Liver (tissue), 9 donors: ENCODE results near the gene BDKRB2. TPM values are rescaled to one million over a fixed set of nuclear protein-coding genes. Genes with fewer than 3 reads are reported as not detected.

Experiments used
- DNase-seq: peaks from one replicate; pipeline ENCODE4 v3.0.0-alpha.2; 2017; ENCODE audit warnings: low spot score
- H3K27ac ChIP-seq, 2 donors: one replicate each; pipeline ENCODE4 v1.7.0; 2013; ENCODE audit warnings: inconsistent platforms in 2 of 2, low read length in 2 of 2, control low read depth in 1 of 2, low read depth in 1 of 2, mild to moderate bottlenecking in 1 of 2
- H3K27me3 ChIP-seq, 4 donors: one replicate each; pipeline versions ENCODE4 v1.6.1 to v1.7.0; 2013; ENCODE audit warnings: low read length in 3 of 4, inconsistent platforms in 1 of 4, mild to moderate bottlenecking in 1 of 4, moderate library complexity in 1 of 4; ENCODE audit not compliant: control insufficient read depth in 4 of 4, insufficient read depth in 4 of 4
- H3K36me3 ChIP-seq, 4 donors: one replicate each; pipeline versions ENCODE4 v1.6.1 to v1.7.0; 2013; ENCODE audit warnings: low read length in 3 of 4, mild to moderate bottlenecking in 3 of 4, low read depth in 1 of 4, moderate library complexity in 1 of 4; ENCODE audit not compliant: control insufficient read depth in 4 of 4, insufficient read depth in 3 of 4
- H3K4me1 ChIP-seq, 4 donors: one replicate each; pipeline versions ENCODE4 v1.6.1 to v1.7.0; 2013; ENCODE audit warnings: low read length in 3 of 4, mild to moderate bottlenecking in 3 of 4, moderate library complexity in 1 of 4; ENCODE audit not compliant: control insufficient read depth in 4 of 4, insufficient read depth in 4 of 4
- H3K4me3 ChIP-seq, 3 donors: one replicate each; pipeline versions ENCODE4 v1.6.1 to v1.7.0; 2013; ENCODE audit warnings: low read length in 3 of 3, control low read depth in 1 of 3, low read depth in 1 of 3, mild to moderate bottlenecking in 1 of 3
- H3K9ac ChIP-seq, 2 donors: one replicate each; pipeline ENCODE4 v1.7.0; 2013; ENCODE audit warnings: low read length in 2 of 2, mild to moderate bottlenecking in 2 of 2, moderate library complexity in 2 of 2, control low read depth in 1 of 2, low read depth in 1 of 2
- H3K9me3 ChIP-seq, 4 donors: one replicate each; pipeline versions ENCODE4 v1.6.1 to v1.7.0; 2013; ENCODE audit warnings: low read length in 3 of 4; ENCODE audit not compliant: control insufficient read depth in 4 of 4
- EGR1 ChIP-seq, 2 donors: IDR thresholded peaks; 2 replicates each; pipeline ENCODE4 v1.6.1; 2016 to 2018; ENCODE audit warnings: antibody characterized with exemption in 2 of 2, low read depth in 2 of 2
- FOXA1 ChIP-seq: IDR thresholded peaks from 2 replicates; pipeline ENCODE4 v1.6.1; 2016; ENCODE audit warnings: antibody characterized with exemption
- FOXA2 ChIP-seq: IDR thresholded peaks from 2 replicates; pipeline ENCODE4 v1.6.1; 2016; ENCODE audit warnings: antibody characterized with exemption
- GABPA ChIP-seq, 2 donors: IDR thresholded peaks in 1 of 2; conservative IDR thresholded peaks in 1 of 2; 2 replicates each; pipeline ENCODE4 v1.6.1; 2016; ENCODE audit warnings: antibody characterized with exemption in 2 of 2, mild to moderate bottlenecking in 1 of 2, moderate library complexity in 1 of 2
- HNF4G ChIP-seq: IDR thresholded peaks from 2 replicates; pipeline ENCODE4 v1.6.1; 2016; ENCODE audit warnings: antibody characterized with exemption
- JUND ChIP-seq, 2 donors: IDR thresholded peaks; 2 replicates each; pipeline ENCODE4 v1.6.1; 2016; ENCODE audit warnings: antibody characterized with exemption in 2 of 2
- MAX ChIP-seq: IDR thresholded peaks from 2 replicates; pipeline ENCODE4 v1.6.1; 2016; ENCODE audit warnings: antibody characterized with exemption
- NR2F2 ChIP-seq: IDR thresholded peaks from 2 replicates; pipeline ENCODE4 v1.6.1; 2016; ENCODE audit warnings: antibody characterized with exemption
- RAD21 ChIP-seq, 2 donors: IDR thresholded peaks; 2 replicates each; pipeline ENCODE4 v1.6.1; 2016; ENCODE audit warnings: antibody characterized with exemption in 2 of 2, mild to moderate bottlenecking in 2 of 2
- REST ChIP-seq: IDR thresholded peaks from 2 replicates; pipeline ENCODE4 v1.6.1; 2016; ENCODE audit warnings: antibody characterized with exemption, mild to moderate bottlenecking
- RXRA ChIP-seq, 2 donors: IDR thresholded peaks; 2 replicates each; pipeline ENCODE4 v1.6.1; 2017 to 2018; ENCODE audit warnings: antibody characterized with exemption in 2 of 2, mild to moderate bottlenecking in 1 of 2
- SP1 ChIP-seq: IDR thresholded peaks from 2 replicates; pipeline ENCODE4 v1.6.1; 2018; ENCODE audit warnings: antibody characterized with exemption, mild to moderate bottlenecking
- TAF1 ChIP-seq: conservative IDR thresholded peaks from 2 replicates; pipeline ENCODE4 v1.6.1; 2016; ENCODE audit warnings: antibody characterized with exemption, mild to moderate bottlenecking
- YY1 ChIP-seq: IDR thresholded peaks from 2 replicates; pipeline ENCODE4 v1.6.1; 2016; ENCODE audit warnings: antibody characterized with exemption, mild to moderate bottlenecking
- WGBS: extraction: QIAGEN DNeasy Blood & Tissue Kit; methylation state at CpG from one replicate; pipeline ENCODE4 v1.1.7; 2013; 5-methylcytosine and 5-hydroxymethylcytosine counted together
- polyA plus RNA-seq, 2 donors: library from polyadenylated mRNA; stranded (reverse) in 1 of 2; unstranded in 1 of 2; fragments of 200-250 nt in 1 of 2; fragments of >200 nt in 1 of 2; fragmentation: Nextera tagmentation in 1 of 2; extraction: Ambion mirVana in 1 of 2; gene quantifications; one replicate each; pipeline versions ENCODE4 v1.2.1 to v1.2.3, GENCODE V29; 2013 to 2015
- total RNA-seq, 2 donors: library from RNA; depleted of rRNA; stranded (reverse); fragments of >200 nt; gene quantifications; one replicate each; pipeline ENCODE4 v1.2.3, GENCODE V29; 2014
- TF ChIP-seq, protein P1 (sequence below): IDR thresholded peaks from 2 replicates; pipeline ENCODE4 v1.6.1; 2016; ENCODE audit warnings: antibody characterized with exemption
- TF ChIP-seq, protein P2 (sequence below): fragments of 150-350 bp; IDR thresholded peaks from 2 replicates; pipeline ENCODE4 v1.5.1; 2017; ENCODE audit warnings: improper control_type of control experiment, low read depth, low read length; ENCODE audit not compliant: missing input control
- TF ChIP-seq, protein P3 (sequence below): IDR thresholded peaks from 2 replicates; pipeline ENCODE4 v1.6.1; 2016; ENCODE audit warnings: antibody characterized with exemption
- donor health status: healthy.
- donor health status: healthy.
- donor health status: healthy.
- donor health status: healthy.
- donor health status: healthy.

The BDKRB2 gene
- total and polyA plus RNA-seq, 4 donors: 0.10 to 0.25 (median 0.17) TPM

DNA sequence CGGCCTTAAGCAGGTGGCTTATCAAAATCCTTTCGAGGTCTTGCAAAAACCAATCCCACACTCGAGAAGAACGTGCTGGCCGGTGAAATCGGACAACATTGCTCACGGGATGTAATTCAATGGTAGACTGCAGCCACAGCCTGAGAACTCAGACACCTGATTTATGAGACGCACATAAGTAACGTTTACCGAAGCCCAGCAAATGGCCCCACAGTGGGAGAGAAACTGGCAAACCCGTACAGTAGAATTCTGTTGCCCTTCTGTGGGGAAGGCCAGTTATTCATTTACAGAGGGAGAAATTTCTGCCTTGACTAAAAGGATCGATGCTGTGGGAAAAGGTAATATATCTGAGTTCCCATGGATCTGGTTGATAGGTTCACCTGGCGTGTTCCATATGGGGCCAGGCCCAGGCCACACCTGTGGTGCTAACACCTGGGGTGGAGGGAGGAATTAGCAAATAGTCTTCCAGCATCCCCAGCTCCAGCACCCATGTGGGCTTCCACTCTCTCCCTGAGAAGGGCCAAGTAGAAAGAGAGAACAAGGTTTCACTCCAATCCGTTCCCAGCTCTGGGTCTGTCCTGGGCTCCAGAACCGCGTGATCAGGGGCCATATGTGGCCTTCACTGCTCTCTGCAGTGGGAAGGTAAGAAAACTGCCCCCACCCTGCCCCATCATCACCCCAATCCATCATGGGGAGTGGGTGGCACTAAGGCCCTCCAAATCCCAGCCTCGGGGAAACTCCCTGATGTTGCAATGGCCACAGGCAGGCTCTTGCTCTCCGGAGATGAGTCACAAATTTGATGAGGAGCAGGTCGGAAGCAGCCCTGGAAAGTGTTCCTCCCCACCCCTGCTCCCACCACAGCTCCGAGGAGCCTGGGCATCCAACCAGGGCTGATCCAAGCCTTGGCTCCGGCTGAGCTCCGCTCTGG, 64.1 kb downstream of the BDKRB2 start:
- Histone ChIP-seq H3K27me3 (no peaks in the 10 kb centered on the region), H3K9me3 (no peaks in the 10 kb centered on the region), H3K4me1 (peaks cover 0 to 14% (median 10%) of the 10 kb centered on the region in 4 donors), H3K36me3 (no peaks in the 10 kb centered on the region), H3K4me3 (no peak overlapping the region), H3K27ac (peak overlapping the region; percentile 0 to 8), H3K9ac (no peak overlapping the region)
- TF ChIP-seq RAD21 (IDR thresholded peaks at IDR 0.05): peak in 1 of 2 donors; percentile 8
- peak in 1 of 2 donors; percentile 38 for TF ChIP-seq JUND (IDR thresholded peaks at IDR 0.05)
- TF ChIP-seq, protein P1, sequence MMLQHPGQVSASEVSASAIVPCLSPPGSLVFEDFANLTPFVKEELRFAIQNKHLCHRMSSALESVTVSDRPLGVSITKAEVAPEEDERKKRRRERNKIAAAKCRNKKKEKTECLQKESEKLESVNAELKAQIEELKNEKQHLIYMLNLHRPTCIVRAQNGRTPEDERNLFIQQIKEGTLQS: no peak
- no peak for TF ChIP-seq SP1
- peak; percentile 33 for DNase-seq
- 54% methylated on average over 22 of the region's 22 CpGs for WGBS

DNA sequence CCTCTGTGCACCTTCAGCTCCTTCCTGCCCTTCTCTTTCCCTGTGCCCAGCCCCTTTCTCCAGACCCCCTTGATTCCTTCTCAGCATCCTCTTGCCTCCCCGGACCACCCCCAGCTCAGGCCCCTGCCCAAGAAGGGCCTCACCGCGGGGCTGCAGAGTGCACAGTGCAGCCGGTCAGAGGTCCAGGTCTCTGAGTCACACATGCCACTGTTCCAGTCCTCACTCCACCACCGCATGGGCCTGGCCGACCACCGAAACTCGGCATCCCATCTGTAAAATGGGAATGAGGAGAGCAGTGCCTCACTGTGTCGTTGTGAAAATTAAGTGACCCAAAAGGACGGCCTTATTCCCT, 64.7 kb downstream of the BDKRB2 start:
- H3K36me3 ChIP-seq: no peaks in the 10 kb centered on the region
- H3K27me3 ChIP-seq: no peaks in the 10 kb centered on the region
- WGBS: 88% methylated on average over 10 of the region's 10 CpGs
- peaks cover 0 to 14% (median 10%) of the 10 kb centered on the region in 4 donors for H3K4me1 ChIP-seq
- H3K4me3 ChIP-seq: no peak overlapping the region
- H3K9ac ChIP-seq: no peak overlapping the region
- no peak overlapping the region for H3K27ac ChIP-seq
- DNase-seq: peak; percentile 31
- no peak for TF ChIP-seq YY1
- TF ChIP-seq EGR1 (IDR thresholded peaks at IDR 0.05; ENCODE audit: low read depth in 2 of 2): no peak
- no peak for TF ChIP-seq RXRA (IDR thresholded peaks at IDR 0.05)
- no peak for TF ChIP-seq TAF1
- TF ChIP-seq FOXA2: no peak
- no peak for TF ChIP-seq NR2F2
- TF ChIP-seq SP1: no peak
- TF ChIP-seq, protein P2, sequence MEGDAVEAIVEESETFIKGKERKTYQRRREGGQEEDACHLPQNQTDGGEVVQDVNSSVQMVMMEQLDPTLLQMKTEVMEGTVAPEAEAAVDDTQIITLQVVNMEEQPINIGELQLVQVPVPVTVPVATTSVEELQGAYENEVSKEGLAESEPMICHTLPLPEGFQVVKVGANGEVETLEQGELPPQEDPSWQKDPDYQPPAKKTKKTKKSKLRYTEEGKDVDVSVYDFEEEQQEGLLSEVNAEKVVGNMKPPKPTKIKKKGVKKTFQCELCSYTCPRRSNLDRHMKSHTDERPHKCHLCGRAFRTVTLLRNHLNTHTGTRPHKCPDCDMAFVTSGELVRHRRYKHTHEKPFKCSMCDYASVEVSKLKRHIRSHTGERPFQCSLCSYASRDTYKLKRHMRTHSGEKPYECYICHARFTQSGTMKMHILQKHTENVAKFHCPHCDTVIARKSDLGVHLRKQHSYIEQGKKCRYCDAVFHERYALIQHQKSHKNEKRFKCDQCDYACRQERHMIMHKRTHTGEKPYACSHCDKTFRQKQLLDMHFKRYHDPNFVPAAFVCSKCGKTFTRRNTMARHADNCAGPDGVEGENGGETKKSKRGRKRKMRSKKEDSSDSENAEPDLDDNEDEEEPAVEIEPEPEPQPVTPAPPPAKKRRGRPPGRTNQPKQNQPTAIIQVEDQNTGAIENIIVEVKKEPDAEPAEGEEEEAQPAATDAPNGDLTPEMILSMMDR: no peak
- TF ChIP-seq FOXA1: no peak
- TF ChIP-seq RAD21 (IDR thresholded peaks at IDR 0.05): no peak
- TF ChIP-seq HNF4G: no peak
- no peak for TF ChIP-seq MAX
- TF ChIP-seq GABPA (IDR thresholded peaks at IDR 0.05 in 1 of 2, conservative IDR thresholded peaks at IDR 0.05 in 1 of 2): no peak
- TF ChIP-seq REST: no peak
- TF ChIP-seq, protein P1: no peak
- TF ChIP-seq, protein P3, sequence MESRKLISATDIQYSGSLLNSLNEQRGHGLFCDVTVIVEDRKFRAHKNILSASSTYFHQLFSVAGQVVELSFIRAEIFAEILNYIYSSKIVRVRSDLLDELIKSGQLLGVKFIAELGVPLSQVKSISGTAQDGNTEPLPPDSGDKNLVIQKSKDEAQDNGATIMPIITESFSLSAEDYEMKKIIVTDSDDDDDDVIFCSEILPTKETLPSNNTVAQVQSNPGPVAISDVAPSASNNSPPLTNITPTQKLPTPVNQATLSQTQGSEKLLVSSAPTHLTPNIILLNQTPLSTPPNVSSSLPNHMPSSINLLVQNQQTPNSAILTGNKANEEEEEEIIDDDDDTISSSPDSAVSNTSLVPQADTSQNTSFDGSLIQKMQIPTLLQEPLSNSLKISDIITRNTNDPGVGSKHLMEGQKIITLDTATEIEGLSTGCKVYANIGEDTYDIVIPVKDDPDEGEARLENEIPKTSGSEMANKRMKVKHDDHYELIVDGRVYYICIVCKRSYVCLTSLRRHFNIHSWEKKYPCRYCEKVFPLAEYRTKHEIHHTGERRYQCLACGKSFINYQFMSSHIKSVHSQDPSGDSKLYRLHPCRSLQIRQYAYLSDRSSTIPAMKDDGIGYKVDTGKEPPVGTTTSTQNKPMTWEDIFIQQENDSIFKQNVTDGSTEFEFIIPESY: no peak
- TF ChIP-seq JUND (IDR thresholded peaks at IDR 0.05): no peak
- no peaks in the 10 kb centered on the region for H3K9me3 ChIP-seq
